Activated T-helper 17 cell treated with anti-CD3 and anti-CD28 coated beads, Interleukin-2, amount 50 U/mL, for 72 hours (primary cell): ENCODE measurements around the gene TBC1D30. TPM values are rescaled to one million over a fixed set of nuclear protein-coding genes. Genes with fewer than 3 reads are reported as not detected.

Experiments
- ATAC-seq: fragments of 150-1000 bp; cut with Tn5 transposase; replicated peaks from 2 replicates; pipeline ENCODE4 v1.10.0; 2021; ENCODE audit warnings: mild to moderate bottlenecking, moderate library complexity
- H3K27ac Mint-ChIP-seq: one replicate; pipeline ENCODE4 v1.8.0; 2022; ENCODE audit warnings: mixed read lengths
- H3K27me3 Mint-ChIP-seq: one replicate; pipeline ENCODE4 v1.8.0; 2022; ENCODE audit warnings: mixed read lengths
- H3K36me3 Mint-ChIP-seq: one replicate; pipeline ENCODE4 v1.8.0; 2022; ENCODE audit warnings: low read depth, mild to moderate bottlenecking, mixed read lengths
- H3K4me1 Mint-ChIP-seq: one replicate; pipeline ENCODE4 v1.8.0; 2022; ENCODE audit warnings: mixed read lengths
- H3K4me3 Mint-ChIP-seq: one replicate; pipeline ENCODE4 v1.8.0; 2022; ENCODE audit warnings: mild to moderate bottlenecking, mixed read lengths
- H3K9me3 Mint-ChIP-seq: one replicate; pipeline ENCODE4 v1.8.0; 2022; ENCODE audit warnings: mixed read lengths
- total RNA-seq, 2 donors: library from RNA; stranded (reverse); gene quantifications; one replicate each; pipeline ENCODE4 v1.2.3, GENCODE V29; 2022

The TBC1D30 gene
- total RNA-seq, 2 donors from 2014 or later: 0.34 to 0.58 TPM

- peaks cover 32% of the 10 kb centered on the region for H3K27me3 Mint-ChIP-seq
- no peak overlapping the region for H3K27ac Mint-ChIP-seq
- no peaks in the 10 kb centered on the region for H3K4me1 Mint-ChIP-seq
- H3K9me3 Mint-ChIP-seq: no peaks in the 10 kb centered on the region
- ATAC-seq: peak; percentile 18
- no peak overlapping the region for H3K4me3 Mint-ChIP-seq
- no peaks in the 10 kb centered on the region for H3K36me3 Mint-ChIP-seq
Observed at GRCh38 chr12:64923536-64923935, 99.1 kb downstream of the TBC1D30 start.

Other genes with a start within 250 kb of the TBC1D30 start
- gene RASSF3, start 214.2 kb upstream of the TBC1D30 start, total RNA-seq: 10 to 100 TPM; 31.0 to 43.9 TPM
- gene GNS, start 65.2 kb upstream of the TBC1D30 start, total RNA-seq: 10 to 100 TPM; 26.2 to 29.9 TPM